GM12878 (cell line): ENCODE data around the gene COL16A1. TPM values are rescaled to one million over a fixed set of nuclear protein-coding genes. Genes with fewer than 3 reads are reported as not detected.

Source experiments
- ATAC-seq: fragments of 200-7000 bp; cut with Tn5 transposase; 3 replicates; pipeline ENCODE4 v1.9.1; 2020; ENCODE audit warnings: mild to moderate bottlenecking, moderate library complexity
- BruUV-seq: library from RNA; stranded (reverse); fragments of 400-500 nt; replicated peaks from 2 replicates; lab custom pipeline; 2021; lab: Mats Ljungman, UMichigan
- CTCF ChIA-PET: fragments of 300-600 bp; sonication (Branson Sonifier 250); formaldehyde crosslinking; extraction: SDS; loops from one replicate; lab custom pipeline; 2021; ENCODE audit warnings: inconsistent platforms; lab: Yijun Ruan, JAX
- POLR2A ChIA-PET: fragments of 350-600 bp; formaldehyde crosslinking; extraction: SDS; loops from one replicate; lab custom pipeline; 2021; ENCODE audit warnings: inconsistent platforms; lab: Charles Lee
- RAD21 ChIA-PET: fragments of 300-600 bp; sonication (Branson Sonifier 250); formaldehyde crosslinking; loops from one replicate; lab custom pipeline; 2023; ENCODE audit warnings: antibody characterized with exemption; ENCODE audit not compliant: unreplicated experiment; lab: Charles Lee
- SMC1A ChIA-PET: fragments of 300-600 bp; sonication (Branson Sonifier 250); formaldehyde crosslinking; loops from one replicate; lab custom pipeline; 2023; ENCODE audit not compliant: unreplicated experiment, uncharacterized antibody; lab: Charles Lee
- DNase-seq: peaks from one replicate; pipeline ENCODE4 v3.0.0-alpha.2; 2011; ENCODE audit warnings: low read depth, low spot score
- FAIRE-seq: peaks from 3 replicates; lab custom pipeline; 2011; peaks lifted over from hg19 to GRCh38; lab: Jason Lieb, UNC
- H2AFZ ChIP-seq: 2 replicates; pipeline ENCODE4 v1.6.0; 2011; ENCODE audit warnings: low read depth, low read length, control low read depth; ENCODE audit not compliant: control insufficient read depth
- H3K27ac ChIP-seq: 2 replicates; pipeline ENCODE4 v1.5.1; 2011; ENCODE audit warnings: control low read depth; ENCODE audit not compliant: control insufficient read depth, insufficient read depth
- H3K27me3 ChIP-seq, 2 experiments: replicated peaks in 1 of 2; 2 replicates each; pipeline versions ENCODE4 v1.6.0 to v1.6.1; 2011; ENCODE audit warnings: low read length in 1 of 2; ENCODE audit not compliant: control insufficient read depth in 2 of 2, insufficient read depth in 2 of 2
- H3K36me3 ChIP-seq, 2 experiments: 2 replicates each; pipeline ENCODE4 v1.5.1; 2011; ENCODE audit warnings: low read length in 1 of 2; ENCODE audit not compliant: control insufficient read depth in 2 of 2, insufficient read depth in 2 of 2
- H3K4me1 ChIP-seq: 2 replicates; pipeline ENCODE4 v1.6.1; 2011; ENCODE audit warnings: mild to moderate bottlenecking, low read length, moderate library complexity, mixed read lengths; ENCODE audit not compliant: control insufficient read depth, insufficient read depth
- H3K4me2 ChIP-seq: 2 replicates; pipeline ENCODE4 v1.6.0; 2011; ENCODE audit warnings: control low read depth; ENCODE audit not compliant: control insufficient read depth, insufficient read depth
- H3K4me3 ChIP-seq: fragments of 200-600 bp; sonication (generic); 2 replicates; pipeline ENCODE4 v1.5.1; 2016
- H3K79me2 ChIP-seq: 2 replicates; pipeline ENCODE4 v1.6.0; 2011; ENCODE audit warnings: low read length; ENCODE audit not compliant: control insufficient read depth, insufficient read depth
- H3K9ac ChIP-seq: 2 replicates; pipeline ENCODE4 v1.8.0; 2011; ENCODE audit warnings: low read length, control low read depth, mixed read lengths; ENCODE audit not compliant: control insufficient read depth, insufficient read depth
- H3K9me3 ChIP-seq: replicated peaks from 3 replicates; pipeline ENCODE4 v1.5.1; 2011; ENCODE audit warnings: mild to moderate bottlenecking, low read length; ENCODE audit not compliant: control insufficient read depth, insufficient read depth
- H4K20me1 ChIP-seq: 2 replicates; pipeline ENCODE4 v1.6.0; 2011; ENCODE audit not compliant: control insufficient read depth, insufficient read depth
- BMI1 ChIP-seq: fragments of 450-650 bp; IDR thresholded peaks from 2 replicates; pipeline ENCODE4 v1.6.1; 2016; ENCODE audit warnings: mild to moderate bottlenecking, moderate library complexity, borderline replicate concordance
- EGR1 ChIP-seq, 2 experiments: IDR thresholded peaks; 1 replicate in 1 of 2; 2 replicates in 1 of 2; pipeline ENCODE4 v1.6.1; 2011 to 2012; ENCODE audit warnings: low read depth in 2 of 2, low read length in 2 of 2, borderline replicate concordance in 1 of 2, mild to moderate bottlenecking in 1 of 2, moderate library complexity in 1 of 2
- ETV6 ChIP-seq, 2 experiments: fragments of 450-650 bp in 1 of 2; IDR thresholded peaks in 1 of 2; conservative IDR thresholded peaks in 1 of 2; 2 replicates each; pipeline ENCODE4 v1.6.1; 2014; ENCODE audit warnings: antibody characterized with exemption in 1 of 2, borderline replicate concordance in 1 of 2, low read depth in 1 of 2, mild to moderate bottlenecking in 1 of 2, moderate library complexity in 1 of 2
- MYB ChIP-seq: fragments of 150-350 bp; IDR thresholded peaks from 2 replicates; pipeline ENCODE4 v1.6.1; 2014; ENCODE audit warnings: mild to moderate bottlenecking, low read depth, low read length, borderline replicate concordance
- POLR2A ChIP-seq: IDR thresholded peaks from 2 replicates; pipeline ENCODE4 v1.6.1; 2011; ENCODE audit warnings: low read depth, mild to moderate bottlenecking, low read length
- RUNX3 ChIP-seq: IDR thresholded peaks from 2 replicates; pipeline ENCODE4 v1.6.1; 2012; ENCODE audit warnings: low read length, inconsistent platforms
- SIX5 ChIP-seq: IDR thresholded peaks from 2 replicates; pipeline ENCODE4 v1.6.1; 2011; ENCODE audit warnings: mild to moderate bottlenecking, low read depth, low read length, moderate library complexity; ENCODE audit not compliant: severe bottlenecking
- SMAD5 ChIP-seq: IDR thresholded peaks from 2 replicates; pipeline ENCODE4 v1.6.1; 2016; ENCODE audit warnings: antibody characterized with exemption, low read depth
- ZBED1 ChIP-seq: IDR thresholded peaks from 2 replicates; pipeline ENCODE4 v1.6.1; 2016; ENCODE audit warnings: borderline replicate concordance
- WGBS: methylation state at CpG from one replicate; pipeline ENCODE4 v1.1.6; 2016; ENCODE audit warnings: low lambda C conversion rate; ENCODE audit not compliant: insufficient replicate concordance, insufficient coverage; ENCODE audit errors: missing lambda C conversion rate; 5-methylcytosine and 5-hydroxymethylcytosine counted together
- in situ Hi-C: fragments of 300-500 bp; cut with MboI; formaldehyde crosslinking; loops from 9 replicates; pipeline ENCODE4 v1.14.3; 2018; ENCODE audit warnings: mixed read lengths
- intact Hi-C: fragments of 100-400 bp; cut with micrococcal nuclease; formaldehyde crosslinking; loops from one replicate; pipeline ENCODE4 v1.14.2; 2022; ENCODE audit not compliant: unreplicated experiment
- polyA plus RNA-seq, 11 experiments: library from polyadenylated mRNA; depleted of rRNA in 4 of 11; unstranded in 6 of 11; stranded (reverse) in 5 of 11; fragments of >200 nt; fragmentation: Nextera tagmentation in 4 of 11; fragmentation: Illumina TruSeq in 1 of 11; extraction: Ambion mirVana in 4 of 11; extraction: Trizol in 1 of 11; gene quantifications; 1 replicate in 1 of 11; 2 replicates in 10 of 11; pipeline versions ENCODE4 v1.2.1 to v1.2.3, GENCODE V29; 2011 to 2016; ENCODE audit warnings: inconsistent platforms in 2 of 11, missing spikeins in 2 of 11, low read depth in 1 of 11
- total RNA-seq, 4 experiments: library from RNA; depleted of rRNA in 3 of 4; stranded (reverse); fragments of >200 nt in 3 of 4; fragmentation: Illumina TruSeq in 1 of 4; extraction: Trizol in 1 of 4; gene quantifications; 2 replicates each; pipeline versions ENCODE4 v1.2.1 to v1.2.3, GENCODE V29; 2013 to 2021
- TF ChIP-seq, protein P1 (sequence below): fragments of 450-650 bp; IDR thresholded peaks from 2 replicates; pipeline ENCODE4 v1.6.1; 2017; ENCODE audit warnings: mild to moderate bottlenecking, moderate library complexity
- TF ChIP-seq, protein P2 (sequence below): IDR thresholded peaks from 2 replicates; pipeline ENCODE4 v1.6.1; 2012; ENCODE audit warnings: low read length, inconsistent platforms
- TF ChIP-seq, protein P3 (sequence below): fragments of 450-650 bp; IDR thresholded peaks from 2 replicates; pipeline ENCODE4 v1.6.1; 2017; ENCODE audit warnings: mild to moderate bottlenecking

The COL16A1 gene
- total and polyA plus RNA-seq, 10 of the 15 experiments (the other 5 are each of a cell fraction or from before 2014, with no cell fraction given) = 0.02 to 3.7 (median 0.59) TPM

DNA sequence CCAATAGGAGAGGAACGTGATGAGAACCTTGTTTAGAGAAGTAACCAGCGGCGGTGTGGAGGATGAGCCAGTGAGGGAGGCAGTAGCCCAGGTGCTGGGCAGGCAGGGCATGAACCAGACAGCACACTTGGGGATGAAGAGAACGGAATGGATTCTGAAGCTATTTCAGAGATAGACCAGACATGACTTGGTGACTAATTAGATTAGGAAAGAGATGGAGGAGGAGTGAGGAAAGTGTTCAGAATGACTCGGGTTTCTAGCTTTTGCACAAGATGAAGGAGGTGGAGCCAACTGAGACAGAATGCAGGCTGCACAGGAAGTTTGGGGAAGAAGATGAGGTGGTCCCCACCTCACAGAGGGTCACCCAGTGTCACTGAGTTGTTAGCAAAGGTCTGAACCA lies 64.3 kb downstream of the COL16A1 start:
- TF ChIP-seq ZBED1 (no peak), BMI1 (no peak), SIX5 (no peak), RUNX3 (no peak), ETV6 (conservative IDR thresholded peaks at IDR 0.05 in 1 of 2, IDR thresholded peaks at IDR 0.05 in 1 of 2; ENCODE audit: borderline replicate concordance in 1 of 2, low read depth in 1 of 2) (no peak), SMAD5 (no peak), POLR2A (no peak), MYB (no peak), EGR1 (IDR thresholded peaks at IDR 0.05; ENCODE audit: borderline replicate concordance in 1 of 2, low read depth in 2 of 2, low read length in 2 of 2) (no peak)
- TF ChIP-seq, protein P1, sequence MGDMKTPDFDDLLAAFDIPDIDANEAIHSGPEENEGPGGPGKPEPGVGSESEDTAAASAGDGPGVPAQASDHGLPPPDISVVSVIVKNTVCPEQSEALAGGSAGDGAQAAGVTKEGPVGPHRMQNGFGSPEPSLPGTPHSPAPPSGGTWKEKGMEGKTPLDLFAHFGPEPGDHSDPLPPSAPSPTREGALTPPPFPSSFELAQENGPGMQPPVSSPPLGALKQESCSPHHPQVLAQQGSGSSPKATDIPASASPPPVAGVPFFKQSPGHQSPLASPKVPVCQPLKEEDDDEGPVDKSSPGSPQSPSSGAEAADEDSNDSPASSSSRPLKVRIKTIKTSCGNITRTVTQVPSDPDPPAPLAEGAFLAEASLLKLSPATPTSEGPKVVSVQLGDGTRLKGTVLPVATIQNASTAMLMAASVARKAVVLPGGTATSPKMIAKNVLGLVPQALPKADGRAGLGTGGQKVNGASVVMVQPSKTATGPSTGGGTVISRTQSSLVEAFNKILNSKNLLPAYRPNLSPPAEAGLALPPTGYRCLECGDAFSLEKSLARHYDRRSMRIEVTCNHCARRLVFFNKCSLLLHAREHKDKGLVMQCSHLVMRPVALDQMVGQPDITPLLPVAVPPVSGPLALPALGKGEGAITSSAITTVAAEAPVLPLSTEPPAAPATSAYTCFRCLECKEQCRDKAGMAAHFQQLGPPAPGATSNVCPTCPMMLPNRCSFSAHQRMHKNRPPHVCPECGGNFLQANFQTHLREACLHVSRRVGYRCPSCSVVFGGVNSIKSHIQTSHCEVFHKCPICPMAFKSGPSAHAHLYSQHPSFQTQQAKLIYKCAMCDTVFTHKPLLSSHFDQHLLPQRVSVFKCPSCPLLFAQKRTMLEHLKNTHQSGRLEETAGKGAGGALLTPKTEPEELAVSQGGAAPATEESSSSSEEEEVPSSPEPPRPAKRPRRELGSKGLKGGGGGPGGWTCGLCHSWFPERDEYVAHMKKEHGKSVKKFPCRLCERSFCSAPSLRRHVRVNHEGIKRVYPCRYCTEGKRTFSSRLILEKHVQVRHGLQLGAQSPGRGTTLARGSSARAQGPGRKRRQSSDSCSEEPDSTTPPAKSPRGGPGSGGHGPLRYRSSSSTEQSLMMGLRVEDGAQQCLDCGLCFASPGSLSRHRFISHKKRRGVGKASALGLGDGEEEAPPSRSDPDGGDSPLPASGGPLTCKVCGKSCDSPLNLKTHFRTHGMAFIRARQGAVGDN = no peak
- TF ChIP-seq, protein P2, sequence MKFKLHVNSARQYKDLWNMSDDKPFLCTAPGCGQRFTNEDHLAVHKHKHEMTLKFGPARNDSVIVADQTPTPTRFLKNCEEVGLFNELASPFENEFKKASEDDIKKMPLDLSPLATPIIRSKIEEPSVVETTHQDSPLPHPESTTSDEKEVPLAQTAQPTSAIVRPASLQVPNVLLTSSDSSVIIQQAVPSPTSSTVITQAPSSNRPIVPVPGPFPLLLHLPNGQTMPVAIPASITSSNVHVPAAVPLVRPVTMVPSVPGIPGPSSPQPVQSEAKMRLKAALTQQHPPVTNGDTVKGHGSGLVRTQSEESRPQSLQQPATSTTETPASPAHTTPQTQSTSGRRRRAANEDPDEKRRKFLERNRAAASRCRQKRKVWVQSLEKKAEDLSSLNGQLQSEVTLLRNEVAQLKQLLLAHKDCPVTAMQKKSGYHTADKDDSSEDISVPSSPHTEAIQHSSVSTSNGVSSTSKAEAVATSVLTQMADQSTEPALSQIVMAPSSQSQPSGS = no peak
- TF ChIP-seq, protein P3, sequence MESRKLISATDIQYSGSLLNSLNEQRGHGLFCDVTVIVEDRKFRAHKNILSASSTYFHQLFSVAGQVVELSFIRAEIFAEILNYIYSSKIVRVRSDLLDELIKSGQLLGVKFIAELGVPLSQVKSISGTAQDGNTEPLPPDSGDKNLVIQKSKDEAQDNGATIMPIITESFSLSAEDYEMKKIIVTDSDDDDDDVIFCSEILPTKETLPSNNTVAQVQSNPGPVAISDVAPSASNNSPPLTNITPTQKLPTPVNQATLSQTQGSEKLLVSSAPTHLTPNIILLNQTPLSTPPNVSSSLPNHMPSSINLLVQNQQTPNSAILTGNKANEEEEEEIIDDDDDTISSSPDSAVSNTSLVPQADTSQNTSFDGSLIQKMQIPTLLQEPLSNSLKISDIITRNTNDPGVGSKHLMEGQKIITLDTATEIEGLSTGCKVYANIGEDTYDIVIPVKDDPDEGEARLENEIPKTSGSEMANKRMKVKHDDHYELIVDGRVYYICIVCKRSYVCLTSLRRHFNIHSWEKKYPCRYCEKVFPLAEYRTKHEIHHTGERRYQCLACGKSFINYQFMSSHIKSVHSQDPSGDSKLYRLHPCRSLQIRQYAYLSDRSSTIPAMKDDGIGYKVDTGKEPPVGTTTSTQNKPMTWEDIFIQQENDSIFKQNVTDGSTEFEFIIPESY = no peak
- Histone ChIP-seq H3K27ac (no peak overlapping the region), H2AFZ (no peak overlapping the region), H3K4me2 (peak overlapping the region; percentile 36; the same call in 1 of the 2 replicates), H3K4me1 (peaks cover 9% of the 10 kb centered on the region), H4K20me1 (no peaks in the 10 kb centered on the region; the same call in 1 of the 2 replicates), H3K4me3 (no peak overlapping the region), H3K79me2 (peaks cover 69% of the 10 kb centered on the region), H3K9me3 (no peaks in the 10 kb centered on the region), H3K36me3 (peaks cover 2 to 6% of the 10 kb centered on the region in 2 experiments; a peak in 2 of 4 replicates), H3K9ac (no peak overlapping the region), H3K27me3 (no peaks in the 10 kb centered on the region)
- intact Hi-C loops (loop anchor here (5.0 kb wide), 1 partner anchor 77 kb away; no protein-coding TSS in a partner anchor), in situ Hi-C loops (no loop called here)
- DNase-seq (no peak), FAIRE-seq (no peak), ATAC-seq (no peak)
- SMC1A ChIA-PET = interaction anchor here (0.7 to 4.0 kb wide), 7 partner anchors 11 to 90 kb away, joined by 3 to 19 read pairs (median 5); no protein-coding TSS in a partner anchor
- 48% methylated on average over 4 of the region's 5 CpGs for WGBS
- BruUV-seq = no TSS peak
- CTCF ChIA-PET = interaction anchor here (0.7 to 7.1 kb wide), 4 partner anchors 9 to 150 kb away, joined by 3 to 47 read pairs (median 11); partner anchors contain the start of gene HCRTR1
- RAD21 ChIA-PET = interaction anchor here (0.7 to 2.0 kb wide), 8 partner anchors 11 to 150 kb away, joined by 3 to 9 read pairs (median 4); no protein-coding TSS in a partner anchor
- POLR2A ChIA-PET = interaction anchor here (1.3 kb wide), 1 partner anchor 12 kb away, joined by 4 read pairs; no protein-coding TSS in a partner anchor
